HL-60 (cell line): ENCODE measurements around the gene CORIN.
"Not testable (repeated sequence)": the region's sequence is repeated elsewhere in the genome, so short reads cannot be mapped to it uniquely, and the experiment has no call there.

Experiments
- DNase-seq, 2 experiments: peaks; one replicate each; pipeline ENCODE4 v3.0.0-alpha.2; 2010 to 2020; ENCODE audit warnings: low read depth in 1 of 2, low spot score in 1 of 2
- H3K27ac ChIP-seq: fragments of 250-450 bp; sonication (Bioruptor Pico); replicated peaks from 2 replicates; pipeline ENCODE4 v1.5.1; 2020; ENCODE audit warnings: mild to moderate bottlenecking, moderate library complexity
- H3K27me3 ChIP-seq: fragments of 250-450 bp; sonication (Bioruptor Pico); 2 replicates; pipeline ENCODE4 v1.5.1; 2021; ENCODE audit warnings: mild to moderate bottlenecking, moderate library complexity; ENCODE audit not compliant: insufficient read depth, poor library complexity, severe bottlenecking
- H3K4me3 ChIP-seq: replicated peaks from 2 replicates; pipeline ENCODE4 v1.5.1; 2011; ENCODE audit warnings: mild to moderate bottlenecking, control low read depth, low read length; ENCODE audit not compliant: insufficient read depth
- CTCF ChIP-seq: IDR thresholded peaks from one replicate; pipeline ENCODE4 v1.5.1; 2011; ENCODE audit warnings: low read length, control low read depth, inconsistent platforms; ENCODE audit not compliant: insufficient read depth
- GABPA ChIP-seq: IDR thresholded peaks from 2 replicates; pipeline ENCODE4 v1.6.1; 2012; ENCODE audit warnings: low read depth
- POLR2AphosphoS5 ChIP-seq: IDR thresholded peaks from 2 replicates; pipeline ENCODE4 v1.6.1; 2012; ENCODE audit warnings: low read depth
- REST ChIP-seq: IDR thresholded peaks from 2 replicates; pipeline ENCODE4 v1.6.1; 2012; ENCODE audit warnings: low read depth; ENCODE audit not compliant: insufficient replicate concordance
- SPI1 ChIP-seq: IDR thresholded peaks from 2 replicates; pipeline ENCODE4 v1.6.1; 2012; ENCODE audit warnings: low read depth, mild to moderate bottlenecking, borderline replicate concordance

CORIN gene

GRCh38 chr4:47774079-47774478 is 63.8 kb downstream of the CORIN start:
- no peak for TF ChIP-seq REST
- no peak for TF ChIP-seq SPI1
- no peak for TF ChIP-seq GABPA
- TF ChIP-seq POLR2AphosphoS5 = no peak
- no peak for DNase-seq
- H3K27ac ChIP-seq = no peak overlapping the region
- no peak overlapping the region for H3K4me3 ChIP-seq
- H3K27me3 ChIP-seq = no peaks in the 10 kb centered on the region

GRCh38 chr4:47771020-47771419 is 66.8 kb downstream of the CORIN start:
- no peak for DNase-seq
- Histone ChIP-seq H3K27ac (no peak overlapping the region), H3K27me3 (no peaks in the 10 kb centered on the region), H3K4me3 (no peak overlapping the region)
- TF ChIP-seq POLR2AphosphoS5 (no peak), GABPA (no peak), SPI1 (no peak), REST (no peak), CTCF (no peak)

GRCh38 chr4:47767956-47768355 is 69.9 kb downstream of the CORIN start:
- not testable (repeated sequence) for DNase-seq, H3K27me3 ChIP-seq, H3K4me3 ChIP-seq, H3K27ac ChIP-seq

- no peak overlapping the region for H3K4me3 ChIP-seq
- TF ChIP-seq REST = no peak
- no peak for TF ChIP-seq SPI1
- no peak for TF ChIP-seq GABPA
- no peaks in the 10 kb centered on the region for H3K27me3 ChIP-seq
- DNase-seq = no peak
- H3K27ac ChIP-seq = no peak overlapping the region
Observed at GRCh38 chr4:47763279-47763678, 74.6 kb downstream of the CORIN start.
